HL-60 (cell line): ENCODE results near the gene XIRP1.

Source experiments
- DNase-seq, 2 experiments: peaks; one replicate each; pipeline ENCODE4 v3.0.0-alpha.2; 2010 to 2020; ENCODE audit warnings: low read depth in 1 of 2, low spot score in 1 of 2
- H3K27ac ChIP-seq: fragments of 250-450 bp; sonication (Bioruptor Pico); replicated peaks from 2 replicates; pipeline ENCODE4 v1.5.1; 2020; ENCODE audit warnings: mild to moderate bottlenecking, moderate library complexity
- H3K27me3 ChIP-seq: fragments of 250-450 bp; sonication (Bioruptor Pico); 2 replicates; pipeline ENCODE4 v1.5.1; 2021; ENCODE audit warnings: mild to moderate bottlenecking, moderate library complexity; ENCODE audit not compliant: insufficient read depth, poor library complexity, severe bottlenecking
- H3K4me3 ChIP-seq: replicated peaks from 2 replicates; pipeline ENCODE4 v1.5.1; 2011; ENCODE audit warnings: mild to moderate bottlenecking, control low read depth, low read length; ENCODE audit not compliant: insufficient read depth
- GABPA ChIP-seq: IDR thresholded peaks from 2 replicates; pipeline ENCODE4 v1.6.1; 2012; ENCODE audit warnings: low read depth
- POLR2AphosphoS5 ChIP-seq: IDR thresholded peaks from 2 replicates; pipeline ENCODE4 v1.6.1; 2012; ENCODE audit warnings: low read depth
- SPI1 ChIP-seq: IDR thresholded peaks from 2 replicates; pipeline ENCODE4 v1.6.1; 2012; ENCODE audit warnings: low read depth, mild to moderate bottlenecking, borderline replicate concordance
- TF ChIP-seq, protein P1 (sequence below): IDR thresholded peaks from 2 replicates; pipeline ENCODE4 v1.6.1; 2012; ENCODE audit warnings: low read depth; ENCODE audit not compliant: insufficient replicate concordance
- TF ChIP-seq, protein P2 (sequence below): IDR thresholded peaks from one replicate; pipeline ENCODE4 v1.5.1; 2011; ENCODE audit warnings: low read length, control low read depth, inconsistent platforms; ENCODE audit not compliant: insufficient read depth

Gene XIRP1

DNA sequence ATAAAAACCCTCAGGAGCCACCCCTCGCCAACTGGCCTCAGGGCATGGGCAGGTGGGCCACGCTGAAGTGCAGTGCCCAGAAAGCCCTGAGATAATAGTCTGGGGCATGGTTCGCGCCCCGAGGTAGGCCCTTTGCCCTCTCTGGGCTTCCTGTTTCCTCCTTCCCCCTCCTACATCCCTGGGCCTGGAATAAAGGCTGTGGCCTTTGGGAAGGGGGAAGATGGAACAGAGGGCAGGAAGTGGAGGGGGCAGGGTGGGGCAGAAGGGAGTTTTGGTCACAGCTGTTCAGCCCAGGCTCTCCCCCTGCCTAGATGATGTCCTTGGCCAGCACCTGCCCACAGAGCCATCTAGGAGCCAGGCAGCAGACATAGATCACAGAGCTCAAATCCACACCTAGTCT is 50.3 kb downstream of the XIRP1 start:
- TF ChIP-seq POLR2AphosphoS5, result no peak
- TF ChIP-seq SPI1, result no peak
- TF ChIP-seq GABPA, result no peak
- TF ChIP-seq, protein P1, sequence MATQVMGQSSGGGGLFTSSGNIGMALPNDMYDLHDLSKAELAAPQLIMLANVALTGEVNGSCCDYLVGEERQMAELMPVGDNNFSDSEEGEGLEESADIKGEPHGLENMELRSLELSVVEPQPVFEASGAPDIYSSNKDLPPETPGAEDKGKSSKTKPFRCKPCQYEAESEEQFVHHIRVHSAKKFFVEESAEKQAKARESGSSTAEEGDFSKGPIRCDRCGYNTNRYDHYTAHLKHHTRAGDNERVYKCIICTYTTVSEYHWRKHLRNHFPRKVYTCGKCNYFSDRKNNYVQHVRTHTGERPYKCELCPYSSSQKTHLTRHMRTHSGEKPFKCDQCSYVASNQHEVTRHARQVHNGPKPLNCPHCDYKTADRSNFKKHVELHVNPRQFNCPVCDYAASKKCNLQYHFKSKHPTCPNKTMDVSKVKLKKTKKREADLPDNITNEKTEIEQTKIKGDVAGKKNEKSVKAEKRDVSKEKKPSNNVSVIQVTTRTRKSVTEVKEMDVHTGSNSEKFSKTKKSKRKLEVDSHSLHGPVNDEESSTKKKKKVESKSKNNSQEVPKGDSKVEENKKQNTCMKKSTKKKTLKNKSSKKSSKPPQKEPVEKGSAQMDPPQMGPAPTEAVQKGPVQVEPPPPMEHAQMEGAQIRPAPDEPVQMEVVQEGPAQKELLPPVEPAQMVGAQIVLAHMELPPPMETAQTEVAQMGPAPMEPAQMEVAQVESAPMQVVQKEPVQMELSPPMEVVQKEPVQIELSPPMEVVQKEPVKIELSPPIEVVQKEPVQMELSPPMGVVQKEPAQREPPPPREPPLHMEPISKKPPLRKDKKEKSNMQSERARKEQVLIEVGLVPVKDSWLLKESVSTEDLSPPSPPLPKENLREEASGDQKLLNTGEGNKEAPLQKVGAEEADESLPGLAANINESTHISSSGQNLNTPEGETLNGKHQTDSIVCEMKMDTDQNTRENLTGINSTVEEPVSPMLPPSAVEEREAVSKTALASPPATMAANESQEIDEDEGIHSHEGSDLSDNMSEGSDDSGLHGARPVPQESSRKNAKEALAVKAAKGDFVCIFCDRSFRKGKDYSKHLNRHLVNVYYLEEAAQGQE, result no peak
- TF ChIP-seq, protein P2, sequence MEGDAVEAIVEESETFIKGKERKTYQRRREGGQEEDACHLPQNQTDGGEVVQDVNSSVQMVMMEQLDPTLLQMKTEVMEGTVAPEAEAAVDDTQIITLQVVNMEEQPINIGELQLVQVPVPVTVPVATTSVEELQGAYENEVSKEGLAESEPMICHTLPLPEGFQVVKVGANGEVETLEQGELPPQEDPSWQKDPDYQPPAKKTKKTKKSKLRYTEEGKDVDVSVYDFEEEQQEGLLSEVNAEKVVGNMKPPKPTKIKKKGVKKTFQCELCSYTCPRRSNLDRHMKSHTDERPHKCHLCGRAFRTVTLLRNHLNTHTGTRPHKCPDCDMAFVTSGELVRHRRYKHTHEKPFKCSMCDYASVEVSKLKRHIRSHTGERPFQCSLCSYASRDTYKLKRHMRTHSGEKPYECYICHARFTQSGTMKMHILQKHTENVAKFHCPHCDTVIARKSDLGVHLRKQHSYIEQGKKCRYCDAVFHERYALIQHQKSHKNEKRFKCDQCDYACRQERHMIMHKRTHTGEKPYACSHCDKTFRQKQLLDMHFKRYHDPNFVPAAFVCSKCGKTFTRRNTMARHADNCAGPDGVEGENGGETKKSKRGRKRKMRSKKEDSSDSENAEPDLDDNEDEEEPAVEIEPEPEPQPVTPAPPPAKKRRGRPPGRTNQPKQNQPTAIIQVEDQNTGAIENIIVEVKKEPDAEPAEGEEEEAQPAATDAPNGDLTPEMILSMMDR, result no peak
- no peaks in the 10 kb centered on the region for H3K27me3 ChIP-seq
- H3K27ac ChIP-seq, result no peak overlapping the region
- no peak overlapping the region for H3K4me3 ChIP-seq
- DNase-seq, result no peak

DNA sequence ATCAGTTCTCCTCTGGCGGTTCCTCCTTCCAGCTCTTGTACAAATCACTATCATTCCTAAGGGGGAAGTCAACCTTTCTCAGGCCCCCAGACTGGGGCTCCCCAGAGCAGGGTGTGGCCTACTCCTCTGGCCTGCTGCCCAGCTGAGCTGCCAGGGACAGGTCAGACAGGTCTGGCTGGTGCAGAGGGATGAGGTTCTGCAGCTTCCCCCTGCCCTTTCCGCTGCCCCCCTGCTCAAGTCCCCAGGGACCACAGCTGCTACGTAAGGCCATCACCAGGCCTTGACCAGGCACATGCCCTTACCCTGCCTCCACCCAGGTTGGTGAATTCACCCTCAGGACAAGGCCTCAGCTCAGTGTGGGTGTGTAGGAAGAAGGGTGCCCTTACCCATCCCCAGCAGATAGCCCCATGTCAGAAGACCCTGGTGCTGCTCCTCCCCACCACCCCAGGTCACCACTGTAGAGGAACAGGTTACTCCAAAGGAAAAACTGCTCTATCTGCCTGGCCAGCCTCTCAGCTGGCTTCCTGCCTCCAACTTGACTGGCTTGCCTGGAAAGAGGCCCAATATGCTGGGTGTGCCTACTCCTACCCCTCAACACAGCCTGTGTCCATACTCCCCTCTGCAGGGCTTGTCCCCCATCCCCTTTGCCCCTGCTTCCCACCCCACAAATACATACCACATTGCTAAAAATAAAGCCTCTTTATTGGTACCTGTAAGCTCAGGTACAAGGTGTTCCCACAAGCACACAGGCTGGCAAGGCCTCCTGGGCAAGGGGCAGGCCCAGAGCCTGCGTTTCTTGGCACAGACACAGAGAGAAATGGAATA is 51.0 kb downstream of the XIRP1 start:
- no peak overlapping the region for H3K27ac ChIP-seq
- no peak overlapping the region for H3K4me3 ChIP-seq
- no peak for DNase-seq
- no peaks in the 10 kb centered on the region for H3K27me3 ChIP-seq
- TF ChIP-seq POLR2AphosphoS5 (no peak), GABPA (no peak), SPI1 (no peak)
- TF ChIP-seq, protein P2, result no peak
- TF ChIP-seq, protein P1, result no peak

DNA sequence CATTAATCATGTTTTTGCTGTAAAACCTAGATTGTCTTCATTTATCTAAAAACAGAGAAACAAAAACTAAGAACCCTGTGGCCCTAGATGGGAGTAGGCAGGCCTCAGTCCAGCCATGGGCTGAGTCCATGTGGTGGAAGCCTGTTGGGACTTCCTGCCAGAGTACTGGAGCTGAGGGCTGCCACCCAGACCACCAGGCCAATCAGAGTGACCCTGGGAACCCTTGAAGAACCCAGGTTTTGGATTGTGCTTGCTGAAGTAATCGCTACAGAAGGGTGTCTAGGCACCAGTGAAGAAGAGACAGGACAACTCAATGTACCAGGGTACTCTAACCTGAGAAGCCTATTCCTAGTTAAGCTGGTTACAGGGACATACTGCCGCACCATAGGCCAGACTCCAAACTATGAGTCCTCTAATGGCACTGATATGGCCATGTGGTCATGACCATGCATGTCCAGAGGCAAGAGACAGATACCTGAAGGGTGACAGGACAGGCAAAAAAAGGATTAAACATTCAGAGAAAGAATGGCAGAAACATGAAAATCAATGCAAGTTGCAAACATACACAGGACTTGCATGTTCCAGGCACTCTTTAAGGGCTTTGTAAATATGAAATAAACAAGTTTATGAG is 51.9 kb downstream of the XIRP1 start:
- no peaks in the 10 kb centered on the region for H3K27me3 ChIP-seq
- H3K4me3 ChIP-seq, result no peak overlapping the region
- no peak overlapping the region for H3K27ac ChIP-seq
- TF ChIP-seq, protein P2, result no peak
- TF ChIP-seq GABPA (no peak), POLR2AphosphoS5 (no peak)
- DNase-seq, result no peak
